ENCODE results near the gene LRWD1.

LRWD1 gene

GRCh38 chr7:102424129-102424551, 40.6 kb upstream of the LRWD1 start:
- DNase-seq (ENCODE audit: low read depth): no peak
- TF ChIP-seq CTCF (IDR thresholded peaks at IDR 0.05; ENCODE audit: control insufficient read depth, extremely low read depth, insufficient read depth): no peak
- no peak overlapping the region for H3K4me3 ChIP-seq (ENCODE audit: low read depth, low read length)

- DNase-seq (ENCODE audit: low read depth): no peak
- H3K4me3 ChIP-seq (ENCODE audit: low read depth, low read length): no peak overlapping the region
- TF ChIP-seq CTCF (IDR thresholded peaks at IDR 0.05; ENCODE audit: control insufficient read depth, extremely low read depth, insufficient read depth): no peak
Observed at GRCh38 chr7:102424787-102425218, 40.0 kb upstream of the LRWD1 start.

- no peak for DNase-seq (ENCODE audit: low read depth)
- no peak for TF ChIP-seq CTCF (IDR thresholded peaks at IDR 0.05; ENCODE audit: control insufficient read depth, extremely low read depth, insufficient read depth)
- H3K4me3 ChIP-seq (ENCODE audit: low read depth, low read length): no peak overlapping the region
Observed at GRCh38 chr7:102425639-102426267, 39.0 kb upstream of the LRWD1 start.

- DNase-seq (ENCODE audit: low read depth): no peak
- no peak overlapping the region for H3K4me3 ChIP-seq (ENCODE audit: low read depth, low read length)
- TF ChIP-seq CTCF (IDR thresholded peaks at IDR 0.05; ENCODE audit: control insufficient read depth, extremely low read depth, insufficient read depth): no peak
Observed at GRCh38 chr7:102426268-102427018, 38.3 kb upstream of the LRWD1 start.

GRCh38 chr7:102427019-102427405, 37.8 kb upstream of the LRWD1 start:
- no peak overlapping the region for H3K4me3 ChIP-seq (ENCODE audit: low read depth, low read length)
- TF ChIP-seq CTCF (IDR thresholded peaks at IDR 0.05; ENCODE audit: control insufficient read depth, extremely low read depth, insufficient read depth): no peak
- no peak for DNase-seq (ENCODE audit: low read depth)

- TF ChIP-seq CTCF (IDR thresholded peaks at IDR 0.05; ENCODE audit: control insufficient read depth, extremely low read depth, insufficient read depth): no peak
- no peak overlapping the region for H3K4me3 ChIP-seq (ENCODE audit: low read depth, low read length)
- no peak for DNase-seq (ENCODE audit: low read depth)
Observed at GRCh38 chr7:102429141-102429899, 35.5 kb upstream of the LRWD1 start.

Data from LNCaP clone FGC (cell line).